ENCODE results near the gene GIPC2. TPM values are rescaled to one million over a fixed set of nuclear protein-coding genes. Genes with fewer than 3 reads are reported as not detected.
"Not testable (repeated sequence)": the region's sequence is repeated elsewhere in the genome, so short reads cannot be mapped to it uniquely, and the experiment has no call there.

Gene GIPC2
- polyA plus RNA-seq, 1 experiment = 0.04 TPM

GRCh38 chr1:78075621-78076020 lies 29.9 kb downstream of the GIPC2 start:
- DNase-seq (ENCODE audit: low read depth) = no peak
- Histone ChIP-seq H3K27me3 (ENCODE audit: control insufficient read depth, insufficient read depth, low read length) (no peaks in the 10 kb centered on the region), H3K4me3 (ENCODE audit: low read depth, low read length) (no peak overlapping the region), H3K36me3 (ENCODE audit: control insufficient read depth, insufficient read depth, low read length) (no peaks in the 10 kb centered on the region)
- POLR2A ChIA-PET = interaction anchor here (0.6 kb wide), 1 partner anchor 576 kb away, joined by 11 read pairs; no protein-coding TSS in a partner anchor
- TF ChIP-seq CTCF (IDR thresholded peaks at IDR 0.05; ENCODE audit: insufficient read depth, low read depth, low read length) = no peak
- CTCF ChIA-PET = no interaction called here

DNA sequence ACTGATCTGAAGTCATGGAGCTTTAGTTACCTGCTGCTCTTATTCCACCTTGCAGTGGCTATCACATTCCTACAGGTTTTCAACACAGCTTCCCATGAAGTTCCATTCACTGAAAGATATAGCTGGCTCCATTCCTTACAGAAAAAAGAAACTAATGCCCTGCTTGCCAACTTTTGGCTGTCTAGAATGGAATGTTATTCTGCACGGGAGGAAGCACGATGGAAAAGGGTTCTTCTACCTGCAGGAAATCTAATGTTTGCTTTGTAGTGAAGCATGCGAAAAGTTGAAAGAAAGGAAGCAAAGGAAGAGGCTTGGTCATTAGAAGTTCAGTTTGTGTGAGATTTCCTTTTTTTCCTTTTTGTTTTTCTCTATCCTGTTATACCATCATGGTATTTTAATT lies 32.6 kb downstream of the GIPC2 start:
- CTCF ChIA-PET = no interaction called here
- Histone ChIP-seq H3K27me3 (ENCODE audit: control insufficient read depth, insufficient read depth, low read length) (no peaks in the 10 kb centered on the region), H3K36me3 (ENCODE audit: control insufficient read depth, insufficient read depth, low read length) (no peaks in the 10 kb centered on the region), H3K4me3 (ENCODE audit: low read depth, low read length) (no peak overlapping the region)
- POLR2A ChIA-PET = no interaction called here
- no peak for DNase-seq (ENCODE audit: low read depth)
- no peak for TF ChIP-seq CTCF (IDR thresholded peaks at IDR 0.05; ENCODE audit: insufficient read depth, low read depth, low read length)

DNA sequence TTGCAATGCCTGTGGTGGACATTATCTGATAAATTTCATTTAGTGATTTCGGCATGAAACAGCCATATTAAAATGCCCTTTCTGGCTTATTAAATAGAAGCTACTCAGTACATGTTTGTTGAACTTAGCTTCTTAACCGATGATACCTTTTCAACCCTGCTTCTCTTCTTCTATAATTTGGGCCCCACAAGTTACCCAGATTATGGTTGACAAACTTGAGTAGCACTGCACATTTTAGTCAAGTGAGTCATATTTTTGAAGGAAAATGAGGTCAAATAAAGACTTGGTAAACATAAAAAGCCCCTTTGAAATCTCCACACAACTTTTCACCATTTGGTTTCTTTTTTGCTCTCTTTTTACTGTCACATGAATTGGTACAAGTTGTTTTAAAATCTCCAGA lies 33.8 kb downstream of the GIPC2 start:
- TF ChIP-seq CTCF (IDR thresholded peaks at IDR 0.05; ENCODE audit: insufficient read depth, low read depth, low read length) = no peak
- H3K27me3 ChIP-seq (ENCODE audit: control insufficient read depth, insufficient read depth, low read length) = no peaks in the 10 kb centered on the region
- ChIA-PET POLR2A (no interaction called here), CTCF (no interaction called here)
- DNase-seq (ENCODE audit: low read depth) = no peak
- H3K36me3 ChIP-seq (ENCODE audit: control insufficient read depth, insufficient read depth, low read length) = no peaks in the 10 kb centered on the region
- H3K4me3 ChIP-seq (ENCODE audit: low read depth, low read length) = no peak overlapping the region

- Histone ChIP-seq H3K4me3 (ENCODE audit: low read depth, low read length) (no peak overlapping the region), H3K27me3 (ENCODE audit: control insufficient read depth, insufficient read depth, low read length) (no peaks in the 10 kb centered on the region), H3K36me3 (ENCODE audit: control insufficient read depth, insufficient read depth, low read length) (no peaks in the 10 kb centered on the region)
- no peak for TF ChIP-seq CTCF (IDR thresholded peaks at IDR 0.05; ENCODE audit: insufficient read depth, low read depth, low read length)
- POLR2A ChIA-PET = no interaction called here
- no peak for DNase-seq (ENCODE audit: low read depth)
- CTCF ChIA-PET = no interaction called here
Measured at GRCh38 chr1:78080767-78081166, 35.0 kb downstream of the GIPC2 start.

GRCh38 chr1:78081980-78082860 lies 36.5 kb downstream of the GIPC2 start:
- ChIA-PET CTCF (no interaction called here), POLR2A (no interaction called here)
- DNase-seq (ENCODE audit: low read depth) = no peak
- no peak for TF ChIP-seq CTCF (IDR thresholded peaks at IDR 0.05; ENCODE audit: insufficient read depth, low read depth, low read length)
- Histone ChIP-seq H3K36me3 (ENCODE audit: control insufficient read depth, insufficient read depth, low read length) (no peaks in the 10 kb centered on the region), H3K27me3 (ENCODE audit: control insufficient read depth, insufficient read depth, low read length) (no peaks in the 10 kb centered on the region), H3K4me3 (ENCODE audit: low read depth, low read length) (no peak overlapping the region)

- DNase-seq (ENCODE audit: low read depth); H3K36me3 ChIP-seq (ENCODE audit: control insufficient read depth, insufficient read depth, low read length); H3K27me3 ChIP-seq (ENCODE audit: control insufficient read depth, insufficient read depth, low read length); H3K4me3 ChIP-seq (ENCODE audit: low read depth, low read length); CTCF ChIA-PET; POLR2A ChIA-PET: not testable (repeated sequence)
Measured at GRCh38 chr1:78084639-78085038, 38.9 kb downstream of the GIPC2 start.
